ENCODE measurements around the gene GPR160. TPM values are rescaled to one million over a fixed set of nuclear protein-coding genes. Genes with fewer than 3 reads are reported as not detected.

GPR160 gene
- total and polyA plus RNA-seq, 2 of the 13 experiments (the other 11 are each of a cell fraction or from before 2014, with no cell fraction given), result 12.1 to 23.2 TPM

DNA sequence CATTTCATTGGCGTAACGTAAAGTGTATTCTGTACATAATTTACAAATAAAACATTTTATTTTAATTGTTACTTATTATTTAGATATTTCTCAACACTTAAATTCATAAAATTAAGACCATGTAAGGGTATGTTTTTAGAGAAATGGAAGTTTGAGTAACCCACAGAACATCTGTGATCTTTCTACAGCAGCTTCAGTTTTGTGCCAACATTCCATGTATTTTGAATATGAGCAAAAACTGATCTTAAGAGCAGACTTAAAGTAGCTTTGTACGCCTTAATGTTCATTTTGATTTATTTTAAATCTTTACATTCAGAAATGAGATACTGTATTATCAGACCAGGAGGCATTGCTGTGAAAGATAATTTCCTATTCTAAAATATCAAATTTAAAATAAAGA lies 44.0 kb upstream of the GPR160 start (continued):
- TF ChIP-seq, protein P1, sequence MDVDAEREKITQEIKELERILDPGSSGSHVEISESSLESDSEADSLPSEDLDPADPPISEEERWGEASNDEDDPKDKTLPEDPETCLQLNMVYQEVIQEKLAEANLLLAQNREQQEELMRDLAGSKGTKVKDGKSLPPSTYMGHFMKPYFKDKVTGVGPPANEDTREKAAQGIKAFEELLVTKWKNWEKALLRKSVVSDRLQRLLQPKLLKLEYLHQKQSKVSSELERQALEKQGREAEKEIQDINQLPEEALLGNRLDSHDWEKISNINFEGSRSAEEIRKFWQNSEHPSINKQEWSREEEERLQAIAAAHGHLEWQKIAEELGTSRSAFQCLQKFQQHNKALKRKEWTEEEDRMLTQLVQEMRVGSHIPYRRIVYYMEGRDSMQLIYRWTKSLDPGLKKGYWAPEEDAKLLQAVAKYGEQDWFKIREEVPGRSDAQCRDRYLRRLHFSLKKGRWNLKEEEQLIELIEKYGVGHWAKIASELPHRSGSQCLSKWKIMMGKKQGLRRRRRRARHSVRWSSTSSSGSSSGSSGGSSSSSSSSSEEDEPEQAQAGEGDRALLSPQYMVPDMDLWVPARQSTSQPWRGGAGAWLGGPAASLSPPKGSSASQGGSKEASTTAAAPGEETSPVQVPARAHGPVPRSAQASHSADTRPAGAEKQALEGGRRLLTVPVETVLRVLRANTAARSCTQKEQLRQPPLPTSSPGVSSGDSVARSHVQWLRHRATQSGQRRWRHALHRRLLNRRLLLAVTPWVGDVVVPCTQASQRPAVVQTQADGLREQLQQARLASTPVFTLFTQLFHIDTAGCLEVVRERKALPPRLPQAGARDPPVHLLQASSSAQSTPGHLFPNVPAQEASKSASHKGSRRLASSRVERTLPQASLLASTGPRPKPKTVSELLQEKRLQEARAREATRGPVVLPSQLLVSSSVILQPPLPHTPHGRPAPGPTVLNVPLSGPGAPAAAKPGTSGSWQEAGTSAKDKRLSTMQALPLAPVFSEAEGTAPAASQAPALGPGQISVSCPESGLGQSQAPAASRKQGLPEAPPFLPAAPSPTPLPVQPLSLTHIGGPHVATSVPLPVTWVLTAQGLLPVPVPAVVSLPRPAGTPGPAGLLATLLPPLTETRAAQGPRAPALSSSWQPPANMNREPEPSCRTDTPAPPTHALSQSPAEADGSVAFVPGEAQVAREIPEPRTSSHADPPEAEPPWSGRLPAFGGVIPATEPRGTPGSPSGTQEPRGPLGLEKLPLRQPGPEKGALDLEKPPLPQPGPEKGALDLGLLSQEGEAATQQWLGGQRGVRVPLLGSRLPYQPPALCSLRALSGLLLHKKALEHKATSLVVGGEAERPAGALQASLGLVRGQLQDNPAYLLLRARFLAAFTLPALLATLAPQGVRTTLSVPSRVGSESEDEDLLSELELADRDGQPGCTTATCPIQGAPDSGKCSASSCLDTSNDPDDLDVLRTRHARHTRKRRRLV (CRISPR knock-in tag; IDR thresholded peaks at IDR 0.05), result no peak
- no peak for TF ChIP-seq ZNF101 (CRISPR knock-in tag; IDR thresholded peaks at IDR 0.05; ENCODE audit: borderline replicate concordance, low read depth)
- no peak for TF ChIP-seq ZBTB42 (CRISPR knock-in tag; IDR thresholded peaks at IDR 0.05)
- TF ChIP-seq, protein P2, sequence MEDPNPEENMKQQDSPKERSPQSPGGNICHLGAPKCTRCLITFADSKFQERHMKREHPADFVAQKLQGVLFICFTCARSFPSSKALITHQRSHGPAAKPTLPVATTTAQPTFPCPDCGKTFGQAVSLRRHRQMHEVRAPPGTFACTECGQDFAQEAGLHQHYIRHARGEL (CRISPR knock-in tag; IDR thresholded peaks at IDR 0.05), result no peak
- TF ChIP-seq HES4 (CRISPR knock-in tag; IDR thresholded peaks at IDR 0.05; ENCODE audit: borderline replicate concordance), result no peak
- TF ChIP-seq, protein P3, sequence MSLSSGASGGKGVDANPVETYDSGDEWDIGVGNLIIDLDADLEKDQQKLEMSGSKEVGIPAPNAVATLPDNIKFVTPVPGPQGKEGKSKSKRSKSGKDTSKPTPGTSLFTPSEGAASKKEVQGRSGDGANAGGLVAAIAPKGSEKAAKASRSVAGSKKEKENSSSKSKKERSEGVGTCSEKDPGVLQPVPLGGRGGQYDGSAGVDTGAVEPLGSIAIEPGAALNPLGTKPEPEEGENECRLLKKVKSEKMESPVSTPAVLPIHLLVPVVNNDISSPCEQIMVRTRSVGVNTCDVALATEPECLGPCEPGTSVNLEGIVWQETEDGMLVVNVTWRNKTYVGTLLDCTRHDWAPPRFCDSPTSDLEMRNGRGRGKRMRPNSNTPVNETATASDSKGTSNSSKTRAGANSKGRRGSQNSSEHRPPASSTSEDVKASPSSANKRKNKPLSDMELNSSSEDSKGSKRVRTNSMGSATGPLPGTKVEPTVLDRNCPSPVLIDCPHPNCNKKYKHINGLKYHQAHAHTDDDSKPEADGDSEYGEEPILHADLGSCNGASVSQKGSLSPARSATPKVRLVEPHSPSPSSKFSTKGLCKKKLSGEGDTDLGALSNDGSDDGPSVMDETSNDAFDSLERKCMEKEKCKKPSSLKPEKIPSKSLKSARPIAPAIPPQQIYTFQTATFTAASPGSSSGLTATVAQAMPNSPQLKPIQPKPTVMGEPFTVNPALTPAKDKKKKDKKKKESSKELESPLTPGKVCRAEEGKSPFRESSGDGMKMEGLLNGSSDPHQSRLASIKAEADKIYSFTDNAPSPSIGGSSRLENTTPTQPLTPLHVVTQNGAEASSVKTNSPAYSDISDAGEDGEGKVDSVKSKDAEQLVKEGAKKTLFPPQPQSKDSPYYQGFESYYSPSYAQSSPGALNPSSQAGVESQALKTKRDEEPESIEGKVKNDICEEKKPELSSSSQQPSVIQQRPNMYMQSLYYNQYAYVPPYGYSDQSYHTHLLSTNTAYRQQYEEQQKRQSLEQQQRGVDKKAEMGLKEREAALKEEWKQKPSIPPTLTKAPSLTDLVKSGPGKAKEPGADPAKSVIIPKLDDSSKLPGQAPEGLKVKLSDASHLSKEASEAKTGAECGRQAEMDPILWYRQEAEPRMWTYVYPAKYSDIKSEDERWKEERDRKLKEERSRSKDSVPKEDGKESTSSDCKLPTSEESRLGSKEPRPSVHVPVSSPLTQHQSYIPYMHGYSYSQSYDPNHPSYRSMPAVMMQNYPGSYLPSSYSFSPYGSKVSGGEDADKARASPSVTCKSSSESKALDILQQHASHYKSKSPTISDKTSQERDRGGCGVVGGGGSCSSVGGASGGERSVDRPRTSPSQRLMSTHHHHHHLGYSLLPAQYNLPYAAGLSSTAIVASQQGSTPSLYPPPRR (CRISPR knock-in tag; IDR thresholded peaks at IDR 0.05; ENCODE audit: borderline replicate concordance), result no peak
- TF ChIP-seq, protein P4, sequence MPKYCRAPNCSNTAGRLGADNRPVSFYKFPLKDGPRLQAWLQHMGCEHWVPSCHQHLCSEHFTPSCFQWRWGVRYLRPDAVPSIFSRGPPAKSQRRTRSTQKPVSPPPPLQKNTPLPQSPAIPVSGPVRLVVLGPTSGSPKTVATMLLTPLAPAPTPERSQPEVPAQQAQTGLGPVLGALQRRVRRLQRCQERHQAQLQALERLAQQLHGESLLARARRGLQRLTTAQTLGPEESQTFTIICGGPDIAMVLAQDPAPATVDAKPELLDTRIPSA (CRISPR knock-in tag; IDR thresholded peaks at IDR 0.05; ENCODE audit: borderline replicate concordance), result no peak
- TF ChIP-seq, protein P5, sequence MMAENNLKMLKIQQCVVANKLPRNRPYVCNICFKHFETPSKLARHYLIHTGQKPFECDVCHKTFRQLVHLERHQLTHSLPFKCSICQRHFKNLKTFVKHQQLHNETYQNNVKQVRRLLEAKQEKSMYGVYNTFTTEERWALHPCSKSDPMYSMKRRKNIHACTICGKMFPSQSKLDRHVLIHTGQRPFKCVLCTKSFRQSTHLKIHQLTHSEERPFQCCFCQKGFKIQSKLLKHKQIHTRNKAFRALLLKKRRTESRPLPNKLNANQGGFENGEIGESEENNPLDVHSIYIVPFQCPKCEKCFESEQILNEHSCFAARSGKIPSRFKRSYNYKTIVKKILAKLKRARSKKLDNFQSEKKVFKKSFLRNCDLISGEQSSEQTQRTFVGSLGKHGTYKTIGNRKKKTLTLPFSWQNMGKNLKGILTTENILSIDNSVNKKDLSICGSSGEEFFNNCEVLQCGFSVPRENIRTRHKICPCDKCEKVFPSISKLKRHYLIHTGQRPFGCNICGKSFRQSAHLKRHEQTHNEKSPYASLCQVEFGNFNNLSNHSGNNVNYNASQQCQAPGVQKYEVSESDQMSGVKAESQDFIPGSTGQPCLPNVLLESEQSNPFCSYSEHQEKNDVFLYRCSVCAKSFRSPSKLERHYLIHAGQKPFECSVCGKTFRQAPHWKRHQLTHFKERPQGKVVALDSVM (CRISPR knock-in tag; IDR thresholded peaks at IDR 0.05), result no peak
- TF ChIP-seq, protein P6, sequence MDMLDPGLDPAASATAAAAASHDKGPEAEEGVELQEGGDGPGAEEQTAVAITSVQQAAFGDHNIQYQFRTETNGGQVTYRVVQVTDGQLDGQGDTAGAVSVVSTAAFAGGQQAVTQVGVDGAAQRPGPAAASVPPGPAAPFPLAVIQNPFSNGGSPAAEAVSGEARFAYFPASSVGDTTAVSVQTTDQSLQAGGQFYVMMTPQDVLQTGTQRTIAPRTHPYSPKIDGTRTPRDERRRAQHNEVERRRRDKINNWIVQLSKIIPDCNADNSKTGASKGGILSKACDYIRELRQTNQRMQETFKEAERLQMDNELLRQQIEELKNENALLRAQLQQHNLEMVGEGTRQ (IDR thresholded peaks at IDR 0.05; ENCODE audit: low read depth, low read length), result no peak
- TF ChIP-seq, protein P6 (CRISPR knock-in tag; IDR thresholded peaks at IDR 0.05; ENCODE audit: borderline replicate concordance), result no peak
- TF ChIP-seq ZMYM2 (CRISPR knock-in tag; IDR thresholded peaks at IDR 0.05), result no peak
- no peak for TF ChIP-seq RAD21 (CRISPR knock-in tag; IDR thresholded peaks at IDR 0.05)
- TF ChIP-seq, protein P7, sequence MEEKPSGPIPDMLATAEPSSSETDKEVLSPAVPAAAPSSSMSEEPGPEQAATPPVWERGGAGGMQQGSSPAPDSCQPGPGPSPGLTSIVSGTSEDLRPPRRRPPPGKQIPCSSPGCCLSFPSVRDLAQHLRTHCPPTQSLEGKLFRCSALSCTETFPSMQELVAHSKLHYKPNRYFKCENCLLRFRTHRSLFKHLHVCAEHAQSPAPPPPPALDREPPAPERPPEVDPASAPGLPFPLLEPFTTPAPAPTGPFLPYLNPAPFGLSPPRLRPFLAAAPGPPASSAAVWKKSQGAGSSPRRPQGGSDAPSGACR (CRISPR knock-in tag; IDR thresholded peaks at IDR 0.05), result no peak
